ENCODE data around the gene ABCC2. TPM values are rescaled to one million over a fixed set of nuclear protein-coding genes. Genes with fewer than 3 reads are reported as not detected.
"Not testable (repeated sequence)": the region's sequence is repeated elsewhere in the genome, so short reads cannot be mapped to it uniquely, and the experiment has no call there.

The ABCC2 gene
- total and polyA plus RNA-seq, 2 experiments from 2014 or later: 0.45 to 2.4 TPM

DNA sequence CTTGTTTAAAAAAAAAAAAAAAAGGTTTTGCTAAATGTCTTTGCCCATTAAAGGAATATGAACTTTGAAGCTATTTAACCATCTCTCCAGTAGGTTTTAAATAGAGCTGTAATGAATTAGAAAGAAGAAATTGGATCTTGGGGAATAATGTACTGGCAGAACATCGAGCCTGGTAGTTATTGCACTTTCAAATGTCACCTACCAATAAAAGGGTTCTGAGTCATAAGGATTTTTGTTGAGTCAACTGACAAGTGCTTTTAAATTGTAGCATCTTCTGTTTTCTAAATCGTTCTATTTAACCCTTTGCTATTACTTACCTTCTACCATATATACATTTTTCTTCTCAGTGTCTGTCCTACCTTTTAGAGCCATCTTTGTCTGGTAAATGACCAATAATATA is 39.7 kb upstream of the ABCC2 start (continued):
- TF ChIP-seq, protein P1, sequence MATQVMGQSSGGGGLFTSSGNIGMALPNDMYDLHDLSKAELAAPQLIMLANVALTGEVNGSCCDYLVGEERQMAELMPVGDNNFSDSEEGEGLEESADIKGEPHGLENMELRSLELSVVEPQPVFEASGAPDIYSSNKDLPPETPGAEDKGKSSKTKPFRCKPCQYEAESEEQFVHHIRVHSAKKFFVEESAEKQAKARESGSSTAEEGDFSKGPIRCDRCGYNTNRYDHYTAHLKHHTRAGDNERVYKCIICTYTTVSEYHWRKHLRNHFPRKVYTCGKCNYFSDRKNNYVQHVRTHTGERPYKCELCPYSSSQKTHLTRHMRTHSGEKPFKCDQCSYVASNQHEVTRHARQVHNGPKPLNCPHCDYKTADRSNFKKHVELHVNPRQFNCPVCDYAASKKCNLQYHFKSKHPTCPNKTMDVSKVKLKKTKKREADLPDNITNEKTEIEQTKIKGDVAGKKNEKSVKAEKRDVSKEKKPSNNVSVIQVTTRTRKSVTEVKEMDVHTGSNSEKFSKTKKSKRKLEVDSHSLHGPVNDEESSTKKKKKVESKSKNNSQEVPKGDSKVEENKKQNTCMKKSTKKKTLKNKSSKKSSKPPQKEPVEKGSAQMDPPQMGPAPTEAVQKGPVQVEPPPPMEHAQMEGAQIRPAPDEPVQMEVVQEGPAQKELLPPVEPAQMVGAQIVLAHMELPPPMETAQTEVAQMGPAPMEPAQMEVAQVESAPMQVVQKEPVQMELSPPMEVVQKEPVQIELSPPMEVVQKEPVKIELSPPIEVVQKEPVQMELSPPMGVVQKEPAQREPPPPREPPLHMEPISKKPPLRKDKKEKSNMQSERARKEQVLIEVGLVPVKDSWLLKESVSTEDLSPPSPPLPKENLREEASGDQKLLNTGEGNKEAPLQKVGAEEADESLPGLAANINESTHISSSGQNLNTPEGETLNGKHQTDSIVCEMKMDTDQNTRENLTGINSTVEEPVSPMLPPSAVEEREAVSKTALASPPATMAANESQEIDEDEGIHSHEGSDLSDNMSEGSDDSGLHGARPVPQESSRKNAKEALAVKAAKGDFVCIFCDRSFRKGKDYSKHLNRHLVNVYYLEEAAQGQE (IDR thresholded peaks at IDR 0.05; ENCODE audit: unreplicated experiment): no peak
- TF ChIP-seq POLR2AphosphoS5 (IDR thresholded peaks at IDR 0.05; ENCODE audit: low read depth): no peak
- no peak for TF ChIP-seq ZNF114 (CRISPR knock-in tag; IDR thresholded peaks at IDR 0.05)
- TF ChIP-seq EZH2 (IDR thresholded peaks at IDR 0.05; ENCODE audit: low read depth, unreplicated experiment): no peak
- no peak for TF ChIP-seq NANOG (IDR thresholded peaks at IDR 0.05; ENCODE audit: borderline replicate concordance)
- no peak for TF ChIP-seq EZH2phosphoT487 (IDR thresholded peaks at IDR 0.05; ENCODE audit: unreplicated experiment)
- no peak for TF ChIP-seq CREB1 (CRISPR knock-in tag; IDR thresholded peaks at IDR 0.05; ENCODE audit: low read depth)
- TF ChIP-seq JUNB (IDR thresholded peaks at IDR 0.05; ENCODE audit: unreplicated experiment): no peak
- TF ChIP-seq, protein P2, sequence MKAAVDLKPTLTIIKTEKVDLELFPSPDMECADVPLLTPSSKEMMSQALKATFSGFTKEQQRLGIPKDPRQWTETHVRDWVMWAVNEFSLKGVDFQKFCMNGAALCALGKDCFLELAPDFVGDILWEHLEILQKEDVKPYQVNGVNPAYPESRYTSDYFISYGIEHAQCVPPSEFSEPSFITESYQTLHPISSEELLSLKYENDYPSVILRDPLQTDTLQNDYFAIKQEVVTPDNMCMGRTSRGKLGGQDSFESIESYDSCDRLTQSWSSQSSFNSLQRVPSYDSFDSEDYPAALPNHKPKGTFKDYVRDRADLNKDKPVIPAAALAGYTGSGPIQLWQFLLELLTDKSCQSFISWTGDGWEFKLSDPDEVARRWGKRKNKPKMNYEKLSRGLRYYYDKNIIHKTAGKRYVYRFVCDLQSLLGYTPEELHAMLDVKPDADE (IDR thresholded peaks at IDR 0.05): no peak
- no peak for TF ChIP-seq STAT1 (IDR thresholded peaks at IDR 0.05; ENCODE audit: unreplicated experiment)
- no peak for TF ChIP-seq ZNF331 (CRISPR knock-in tag; IDR thresholded peaks at IDR 0.05; ENCODE audit: low read depth)

DNA sequence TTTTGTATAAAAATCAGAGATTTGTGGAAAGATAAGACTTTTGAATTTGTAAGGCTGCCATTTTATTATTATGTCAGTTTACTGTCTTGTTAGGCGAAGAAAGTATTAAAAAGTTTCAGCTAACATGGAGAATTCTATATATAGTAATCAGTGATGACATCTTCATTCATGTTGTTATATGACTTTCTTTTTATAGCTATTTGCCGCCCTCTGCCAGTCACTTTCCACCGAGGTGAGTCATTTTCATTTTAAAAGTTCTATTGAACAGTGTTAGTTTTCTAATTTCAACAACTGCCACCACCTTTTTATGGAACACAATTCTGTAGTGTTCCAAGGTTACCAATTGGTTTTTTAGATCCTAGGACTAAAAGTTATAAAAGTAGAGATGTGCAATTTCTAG is 38.6 kb upstream of the ABCC2 start:
- Histone ChIP-seq H3K4me3 (no peak overlapping the region), H4K20me1 (replicated peaks; ENCODE audit: insufficient read depth) (peaks cover 14% of the 10 kb centered on the region), H3K9me2 (ENCODE audit: insufficient read depth) (no peaks in the 10 kb centered on the region), H3K27me3 (ENCODE audit: insufficient read depth) (no peaks in the 10 kb centered on the region), H3K27ac (ENCODE audit: low read depth) (no peak overlapping the region), H3K4me2 (no peak overlapping the region), H3K79me2 (replicated peaks; ENCODE audit: insufficient read depth) (peaks cover 4% of the 10 kb centered on the region; the same call in 1 of the 2 replicates), H3F3A (replicated peaks; ENCODE audit: low read depth) (no peaks in the 10 kb centered on the region), H3K36me3 (ENCODE audit: insufficient read depth) (peaks cover 80% of the 10 kb centered on the region), H3K4me1 (ENCODE audit: insufficient read depth) (no peaks in the 10 kb centered on the region), H2AFZ (no peak overlapping the region)
- DNase-seq (ENCODE audit: low spot score): no peak
- H3K27me3 Mint-ChIP-seq (ENCODE audit: insufficient read depth, low read depth, poor library complexity): peaks cover 1% of the 10 kb centered on the region
- no peaks in the 10 kb centered on the region; the same call in 2 of the 3 replicates for H3K9me3 Mint-ChIP-seq
- H3K4me3 Mint-ChIP-seq: no peak overlapping the region
- no peak for ATAC-seq
- H3K4me1 Mint-ChIP-seq: no peaks in the 10 kb centered on the region
- no peak for TF ChIP-seq JUNB (IDR thresholded peaks at IDR 0.05; ENCODE audit: unreplicated experiment)
- TF ChIP-seq, protein P3, sequence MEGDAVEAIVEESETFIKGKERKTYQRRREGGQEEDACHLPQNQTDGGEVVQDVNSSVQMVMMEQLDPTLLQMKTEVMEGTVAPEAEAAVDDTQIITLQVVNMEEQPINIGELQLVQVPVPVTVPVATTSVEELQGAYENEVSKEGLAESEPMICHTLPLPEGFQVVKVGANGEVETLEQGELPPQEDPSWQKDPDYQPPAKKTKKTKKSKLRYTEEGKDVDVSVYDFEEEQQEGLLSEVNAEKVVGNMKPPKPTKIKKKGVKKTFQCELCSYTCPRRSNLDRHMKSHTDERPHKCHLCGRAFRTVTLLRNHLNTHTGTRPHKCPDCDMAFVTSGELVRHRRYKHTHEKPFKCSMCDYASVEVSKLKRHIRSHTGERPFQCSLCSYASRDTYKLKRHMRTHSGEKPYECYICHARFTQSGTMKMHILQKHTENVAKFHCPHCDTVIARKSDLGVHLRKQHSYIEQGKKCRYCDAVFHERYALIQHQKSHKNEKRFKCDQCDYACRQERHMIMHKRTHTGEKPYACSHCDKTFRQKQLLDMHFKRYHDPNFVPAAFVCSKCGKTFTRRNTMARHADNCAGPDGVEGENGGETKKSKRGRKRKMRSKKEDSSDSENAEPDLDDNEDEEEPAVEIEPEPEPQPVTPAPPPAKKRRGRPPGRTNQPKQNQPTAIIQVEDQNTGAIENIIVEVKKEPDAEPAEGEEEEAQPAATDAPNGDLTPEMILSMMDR (conservative IDR thresholded peaks at IDR 0.05; ENCODE audit: low read depth in 2 of 2): no peak
- H3K36me3 Mint-ChIP-seq (ENCODE audit: low read depth): peaks cover 69% of the 10 kb centered on the region
- H3K27ac Mint-ChIP-seq: no peak overlapping the region

DNA sequence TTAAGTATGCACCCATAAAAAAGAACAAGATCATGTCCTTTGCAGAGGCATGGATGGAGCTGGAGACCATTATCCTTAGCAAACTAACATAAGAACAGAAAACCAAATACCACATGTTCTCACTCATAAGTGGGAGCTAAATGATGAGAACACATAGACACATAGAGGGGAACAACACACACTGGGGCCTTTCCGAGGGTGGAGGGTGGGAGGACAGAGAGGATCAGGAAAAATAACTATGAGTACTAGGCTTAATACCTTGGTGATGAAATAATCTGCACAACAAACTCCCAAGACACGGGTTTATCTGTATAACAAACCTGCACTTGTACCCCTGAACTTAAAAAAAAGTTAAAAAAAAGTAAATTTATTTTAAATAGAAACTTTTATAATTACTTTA is 36.3 kb upstream of the ABCC2 start:
- DNase-seq (ENCODE audit: low spot score); H3K9me2 ChIP-seq (ENCODE audit: insufficient read depth); H4K20me1 ChIP-seq (replicated peaks; ENCODE audit: insufficient read depth); H3K27me3 Mint-ChIP-seq (ENCODE audit: insufficient read depth, low read depth, poor library complexity); H3K4me1 ChIP-seq (ENCODE audit: insufficient read depth); H3K4me2 ChIP-seq; H3F3A ChIP-seq (replicated peaks; ENCODE audit: low read depth); H3K79me2 ChIP-seq (replicated peaks; ENCODE audit: insufficient read depth); H3K9me3 Mint-ChIP-seq; H3K4me3 Mint-ChIP-seq; H3K27me3 ChIP-seq (ENCODE audit: insufficient read depth); H3K27ac Mint-ChIP-seq; ATAC-seq; H2AFZ ChIP-seq; H3K4me3 ChIP-seq; H3K4me1 Mint-ChIP-seq; H3K27ac ChIP-seq (ENCODE audit: low read depth): not testable (repeated sequence)
- peaks cover 60% of the 10 kb centered on the region for H3K36me3 ChIP-seq (ENCODE audit: insufficient read depth)
- H3K36me3 Mint-ChIP-seq (ENCODE audit: low read depth): peaks cover 55% of the 10 kb centered on the region

Data from GM23338 (cell line).